Measurements from ENCODE around the gene YTHDF2.
"Not testable (repeated sequence)": the region's sequence is repeated elsewhere in the genome, so short reads cannot be mapped to it uniquely, and the experiment has no call there.

YTHDF2 gene

DNA sequence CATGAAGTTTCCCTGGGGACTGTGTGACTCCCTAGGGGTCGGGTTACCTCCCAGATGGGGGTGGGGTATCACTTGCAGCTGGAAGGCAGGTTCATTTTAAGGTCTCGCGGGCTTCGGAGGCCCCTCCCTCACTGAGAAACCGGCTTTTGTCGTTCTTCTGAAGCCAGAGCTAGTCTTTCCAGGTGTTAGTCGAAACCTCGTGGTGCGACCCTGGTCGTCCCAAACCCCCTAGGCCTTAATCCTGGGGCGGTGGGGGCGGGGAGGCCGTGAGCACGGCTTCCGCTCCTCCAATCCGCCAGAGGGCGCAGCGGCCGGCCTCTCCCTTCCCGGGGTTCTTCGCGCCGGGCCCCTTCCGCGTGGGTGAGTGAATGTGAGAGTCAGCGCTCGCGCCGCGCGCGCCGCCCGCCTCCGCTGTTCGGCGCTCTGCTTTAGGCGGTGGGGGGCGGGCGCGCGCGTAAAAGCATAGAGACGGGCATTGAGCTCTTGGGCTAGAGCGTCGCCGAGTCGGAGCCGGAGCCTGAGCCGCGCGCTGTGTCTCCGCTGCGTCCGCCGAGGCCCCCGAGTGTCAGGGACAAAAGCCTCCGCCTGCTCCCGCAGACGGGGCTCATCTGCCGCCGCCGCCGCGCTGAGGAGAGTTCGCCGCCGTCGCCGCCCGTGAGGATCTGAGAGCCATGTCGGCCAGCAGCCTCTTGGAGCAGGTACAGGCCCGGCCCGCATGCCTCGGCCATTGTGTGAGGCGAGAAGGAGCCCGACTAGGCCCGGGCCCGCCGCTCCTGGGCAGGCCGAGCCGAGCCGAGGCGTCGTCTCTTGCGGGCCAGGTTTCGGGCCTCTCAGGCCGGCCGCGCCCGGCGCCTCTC lies at the start of gene YTHDF2:
Gene YTHDF2, plus strand, starts transcription at position 491 of the 857 bp plus-strand sequence. Its CDS starts 181 bp downstream, at position 672.
- DNase-seq = peak; percentile 99

DNA sequence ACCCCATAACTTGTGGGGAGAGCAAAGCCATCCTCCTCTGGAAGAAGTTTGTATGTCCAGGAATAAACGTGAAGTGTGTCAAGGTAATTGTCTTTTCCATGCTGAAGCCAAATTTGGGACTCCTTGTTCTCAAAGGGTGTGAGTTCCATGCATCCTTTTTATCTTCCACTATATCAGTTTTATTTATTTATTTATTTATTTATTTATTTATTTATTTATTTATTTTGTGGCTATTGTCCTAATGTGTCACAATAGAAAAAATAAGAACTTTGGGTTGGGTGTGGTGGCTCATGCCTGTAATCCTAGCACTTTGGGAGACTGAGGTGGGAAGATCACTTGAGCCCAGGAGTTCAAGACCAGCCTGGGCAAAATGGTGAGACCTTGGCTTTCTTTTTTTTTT lies 45.1 kb upstream of the YTHDF2 start:
- DNase-seq = not testable (repeated sequence)

DNA sequence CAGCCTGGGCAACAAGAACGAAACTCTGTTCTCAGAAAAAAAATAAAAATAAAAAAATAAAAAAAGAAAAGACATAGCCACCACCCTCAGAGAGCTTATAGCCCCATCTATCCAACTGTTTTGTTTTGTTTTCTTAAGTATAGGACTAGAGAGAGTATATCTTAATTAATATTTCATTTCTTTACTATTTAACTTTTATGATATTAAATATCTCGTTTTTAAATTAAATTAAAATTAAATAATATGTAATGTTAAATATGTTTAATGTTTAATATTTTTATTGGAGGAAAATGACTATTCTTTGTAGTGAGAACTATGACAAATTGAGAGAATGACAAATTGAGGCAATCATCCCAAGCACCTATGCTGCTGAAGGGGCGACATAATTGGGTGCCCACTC lies 33.1 kb upstream of the YTHDF2 start:
- no peak for DNase-seq

DNA sequence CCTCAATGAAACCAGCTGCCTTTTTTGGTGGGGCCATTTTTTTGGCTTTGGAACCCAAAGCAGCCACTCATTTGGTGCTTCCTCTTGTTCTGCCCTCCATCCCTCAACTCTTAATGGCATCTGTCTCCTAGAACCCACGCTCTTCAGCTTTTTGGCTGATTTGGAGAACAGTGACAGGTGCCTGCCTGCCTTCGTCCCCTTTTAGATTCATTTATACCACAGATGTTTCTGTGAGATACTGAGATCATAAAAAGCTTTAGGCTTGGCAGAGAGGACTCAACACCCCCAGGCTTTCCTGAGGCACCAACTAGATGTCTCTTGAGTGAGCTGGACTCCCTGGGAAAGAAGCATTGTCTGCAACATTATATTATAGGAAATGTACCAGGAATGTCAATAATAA lies 20.4 kb upstream of the YTHDF2 start:
- DNase-seq = no peak

DNA sequence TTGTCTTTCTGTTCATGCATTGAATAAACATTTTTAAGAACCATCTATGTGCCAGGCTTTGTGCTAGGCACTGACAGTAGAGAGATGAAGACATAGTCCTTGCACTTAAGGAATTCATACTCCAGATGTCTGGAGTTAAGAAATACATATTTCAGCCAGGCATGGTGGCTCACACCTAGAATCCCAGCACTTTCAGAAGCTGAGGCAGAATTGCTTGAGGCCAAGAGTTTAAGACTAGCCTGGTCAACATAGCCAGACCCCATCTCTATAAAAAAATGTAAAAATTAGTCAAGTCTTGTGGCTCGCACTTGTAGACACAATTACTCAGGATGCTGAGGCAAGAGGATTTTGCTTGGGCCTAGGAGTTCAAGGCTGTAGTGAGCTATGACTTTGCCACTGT lies 18.6 kb upstream of the YTHDF2 start:
- DNase-seq = no peak

DNA sequence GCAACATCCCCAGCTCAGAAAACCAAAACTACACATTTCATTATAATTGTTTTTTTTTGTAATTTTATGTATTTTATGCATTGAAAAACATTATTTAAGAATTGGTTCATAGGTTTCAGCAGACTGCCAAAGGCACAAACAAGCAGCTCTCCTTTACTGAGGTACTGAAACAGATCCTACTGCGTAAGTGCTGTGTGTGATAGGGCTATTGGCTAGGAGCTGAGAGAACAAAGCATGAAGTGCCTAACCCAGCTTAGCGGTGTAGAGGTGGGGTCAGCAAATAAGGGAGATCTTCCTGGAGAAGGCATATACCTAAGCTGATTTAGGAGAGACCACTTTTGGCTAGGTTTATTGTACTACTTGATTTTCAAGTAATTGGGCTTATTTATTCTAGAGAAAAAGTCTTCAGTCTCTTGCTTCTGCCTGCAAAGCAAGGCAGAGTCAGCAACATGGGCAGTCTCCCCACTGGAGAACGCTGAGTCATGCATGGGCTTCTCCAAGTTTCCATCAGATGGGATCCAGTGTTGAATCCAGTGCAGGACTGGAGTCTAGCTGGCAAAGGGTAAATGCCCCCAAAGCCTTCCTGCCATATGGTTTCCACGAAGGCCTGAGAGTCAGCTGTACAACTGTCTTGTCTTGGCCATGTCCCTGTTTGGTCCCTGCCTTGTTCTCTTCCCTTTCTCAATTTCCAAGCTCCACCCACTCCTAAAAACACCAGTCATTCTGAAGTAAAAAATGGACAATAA lies 18.0 kb upstream of the YTHDF2 start:
- DNase-seq = no peak

DNA sequence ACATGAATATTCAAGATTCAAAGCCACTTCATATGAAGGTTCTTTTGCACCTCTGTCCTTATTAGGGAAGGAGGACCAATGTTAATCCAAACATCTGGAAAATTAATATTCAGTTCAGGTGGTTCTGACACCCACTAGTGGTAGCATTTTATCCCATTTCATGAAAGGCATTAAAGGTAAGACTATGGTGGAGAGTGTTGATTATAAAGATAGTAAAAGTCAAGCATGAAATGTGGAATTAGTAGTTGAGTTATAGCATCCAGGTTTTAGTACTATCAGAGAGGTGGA lies 17.5 kb upstream of the YTHDF2 start:
- DNase-seq = no peak

DNA sequence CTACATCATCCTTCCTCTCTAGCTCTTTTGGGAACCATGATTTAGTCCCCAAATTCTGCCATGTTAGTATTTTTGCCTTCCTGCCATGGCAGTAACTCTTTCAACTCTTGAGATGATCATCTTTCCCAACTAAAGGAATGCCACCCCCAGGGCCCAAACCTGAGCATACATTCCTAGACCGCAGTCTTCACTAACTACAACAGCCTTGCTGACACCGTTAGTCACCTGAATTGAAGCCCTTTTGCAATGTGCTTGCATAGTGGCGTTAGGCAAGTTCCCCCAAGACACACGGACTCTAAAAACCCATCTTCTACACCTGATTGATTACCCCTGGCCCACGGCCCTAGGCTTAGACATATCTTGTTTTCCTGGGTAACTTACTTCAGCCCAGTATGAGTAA lies 16.4 kb upstream of the YTHDF2 start:
- no peak for DNase-seq

DNA sequence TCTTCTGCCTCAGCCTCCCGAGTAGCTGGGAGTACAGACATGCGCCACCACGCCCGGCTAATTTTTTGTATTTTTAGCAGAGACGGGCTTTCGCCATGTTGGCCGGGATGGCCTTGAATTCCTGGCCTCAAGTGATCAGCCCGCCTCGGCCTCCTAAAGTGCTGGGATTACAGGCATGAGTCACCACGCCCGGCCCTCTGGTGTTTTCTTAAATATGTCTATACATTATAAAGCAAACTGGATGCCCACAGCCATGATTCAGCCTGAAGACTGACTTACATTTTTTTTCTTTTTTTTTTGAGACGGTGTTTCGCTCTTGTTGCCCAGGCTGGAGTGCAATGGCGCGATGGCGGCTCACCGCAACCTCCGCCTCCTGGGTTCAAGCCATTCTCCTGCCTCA lies 14.8 kb upstream of the YTHDF2 start:
- not testable (repeated sequence) for DNase-seq

DNA sequence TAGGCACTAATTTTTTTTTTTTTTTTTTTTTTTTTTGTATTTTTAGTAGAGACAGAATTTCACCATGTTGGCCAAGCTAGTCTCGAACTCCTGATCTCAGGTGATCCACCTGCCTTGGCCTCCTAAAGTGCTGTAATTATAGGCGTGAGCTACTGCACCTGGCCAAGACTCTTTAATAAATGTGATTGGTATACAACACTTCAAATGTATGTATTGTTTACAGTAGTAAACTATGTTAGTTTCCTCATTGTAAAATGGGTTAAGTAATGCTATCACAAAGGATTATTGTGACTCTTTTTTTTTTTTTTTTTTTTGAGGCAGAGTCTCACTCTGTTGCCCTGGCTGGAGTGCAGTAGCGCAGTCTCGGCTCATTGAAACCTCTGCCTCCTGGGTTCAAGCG lies 11.4 kb upstream of the YTHDF2 start:
- not testable (repeated sequence) for DNase-seq

DNA sequence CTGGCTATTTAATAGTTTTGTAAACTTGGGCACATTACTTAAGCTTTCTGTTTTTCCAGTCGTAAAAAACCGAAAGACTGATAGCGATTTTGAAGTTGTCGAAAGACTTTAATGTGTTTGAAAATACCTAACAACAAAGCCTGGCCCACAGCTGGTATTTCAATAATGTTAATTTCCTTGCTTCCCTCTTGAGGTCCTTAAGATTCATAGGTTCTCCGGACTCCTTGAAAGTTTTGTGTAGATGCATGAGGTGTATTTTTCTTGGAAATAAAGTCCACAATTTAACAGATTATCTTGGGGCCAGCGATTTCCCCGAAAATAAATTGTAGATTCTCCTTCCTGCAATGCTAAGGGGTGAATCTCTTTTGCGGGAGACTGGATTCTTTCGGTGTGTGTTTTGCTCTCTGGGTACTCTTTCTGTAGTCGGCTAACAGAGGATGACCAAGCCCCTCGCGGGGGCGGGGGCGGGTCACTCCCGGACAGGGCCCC lies 735 bp upstream of the YTHDF2 start:
- DNase-seq = no peak

DNA sequence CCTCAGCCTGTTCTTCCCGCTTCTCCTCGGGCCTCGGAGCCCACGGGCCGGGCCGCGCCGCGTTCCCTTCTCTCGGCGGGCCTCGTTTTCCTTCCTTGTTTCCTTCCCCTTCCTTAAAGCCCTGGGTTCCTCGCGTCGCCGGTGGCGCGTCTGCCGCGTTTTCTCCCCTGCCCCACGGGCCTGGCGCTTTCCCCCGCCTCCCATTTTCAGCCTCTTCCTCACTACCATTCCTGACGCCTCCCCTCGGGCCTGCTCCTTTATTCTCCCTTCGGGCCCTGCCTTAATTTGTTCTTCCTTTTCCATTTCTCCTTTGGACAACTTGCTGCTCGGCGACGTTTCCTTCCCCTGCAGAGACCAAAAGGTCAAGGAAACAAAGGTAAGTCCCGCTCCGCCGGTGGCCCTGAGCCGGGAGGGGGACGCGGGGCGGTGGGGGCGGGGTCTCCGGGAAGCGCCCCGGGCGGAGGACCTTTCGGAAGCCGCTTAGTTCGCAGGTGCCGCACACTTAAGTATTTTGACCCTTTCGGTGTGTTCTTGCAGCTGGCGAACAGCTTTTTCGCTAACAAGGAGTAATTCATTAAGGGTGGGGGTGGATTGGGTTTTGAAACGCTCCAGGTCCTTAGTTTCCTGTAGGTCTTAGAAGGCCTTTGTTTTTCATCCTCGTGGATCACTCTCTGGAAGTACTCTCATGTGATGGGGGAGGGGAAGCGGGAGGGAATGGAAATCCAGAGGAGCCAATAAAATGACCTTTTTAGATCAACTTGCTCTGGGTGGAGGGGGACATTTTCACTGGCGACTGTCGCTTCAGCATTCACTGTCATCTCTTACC lies 780 bp downstream of the YTHDF2 start:
- peak; percentile 65 for DNase-seq

DNA sequence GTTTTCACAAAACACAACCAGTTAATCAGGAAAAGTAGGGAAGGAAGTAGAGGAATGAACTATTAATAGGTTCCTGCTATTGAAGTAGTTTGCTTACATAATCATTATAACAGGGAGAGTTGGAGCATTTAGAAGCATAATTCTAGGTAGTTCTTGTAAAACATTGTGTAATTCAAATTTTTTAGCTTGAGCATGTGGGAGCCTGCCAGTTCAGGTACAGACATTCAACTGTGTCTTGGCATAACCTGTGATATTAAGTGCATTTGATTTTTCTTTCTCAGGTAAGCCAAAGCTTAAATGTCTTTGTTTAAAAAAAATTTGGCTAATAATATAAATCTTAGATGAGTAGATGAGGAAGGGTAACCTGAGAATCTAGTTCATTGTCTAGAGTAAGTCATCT lies 3.4 kb downstream of the YTHDF2 start:
- DNase-seq = no peak

DNA sequence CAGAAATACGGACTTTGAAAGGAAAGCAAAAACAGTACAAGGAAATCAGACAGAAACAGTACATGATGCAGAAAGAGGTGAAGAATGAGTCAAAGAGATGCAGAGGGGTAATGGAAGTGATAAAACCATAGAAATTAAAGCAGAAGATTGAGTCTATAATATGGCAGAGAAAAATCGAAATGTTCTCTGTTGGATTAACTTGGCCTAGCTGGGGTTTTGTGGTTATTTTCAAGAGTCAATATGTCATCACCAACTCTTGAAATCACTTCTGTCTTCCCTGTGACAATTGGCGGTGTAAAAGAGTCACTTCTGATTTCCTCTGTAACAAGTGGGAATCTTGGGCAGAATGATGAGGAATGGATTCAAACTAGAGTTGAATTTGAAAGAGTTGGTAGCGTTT lies 7.4 kb downstream of the YTHDF2 start:
- DNase-seq = no peak

DNA sequence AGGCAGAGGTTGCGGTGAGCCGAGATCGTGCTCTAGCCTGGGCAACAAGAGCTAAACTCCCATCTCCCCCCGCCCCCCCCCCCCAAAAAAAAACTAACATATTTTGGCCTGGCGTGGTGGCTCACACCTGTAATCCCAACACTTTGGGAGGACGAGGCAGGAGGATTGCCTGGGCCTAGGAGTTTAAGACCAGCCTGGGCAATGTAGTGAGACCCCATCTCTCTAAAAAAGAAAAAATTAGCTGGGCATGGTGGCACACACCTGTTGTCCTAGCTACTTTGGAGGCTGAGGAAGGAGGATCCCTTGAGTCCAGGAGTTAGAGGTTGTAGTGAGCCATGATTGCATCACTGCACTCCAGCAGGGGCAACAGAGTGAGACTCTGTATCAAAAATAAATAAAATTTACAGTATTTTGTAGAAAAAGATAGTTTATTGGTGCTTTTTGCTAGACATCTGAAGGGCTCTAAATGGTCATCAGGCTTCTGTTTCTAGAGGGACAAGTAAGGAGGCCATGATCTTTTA lies 9.0 kb downstream of the YTHDF2 start:
- DNase-seq = no peak

DNA sequence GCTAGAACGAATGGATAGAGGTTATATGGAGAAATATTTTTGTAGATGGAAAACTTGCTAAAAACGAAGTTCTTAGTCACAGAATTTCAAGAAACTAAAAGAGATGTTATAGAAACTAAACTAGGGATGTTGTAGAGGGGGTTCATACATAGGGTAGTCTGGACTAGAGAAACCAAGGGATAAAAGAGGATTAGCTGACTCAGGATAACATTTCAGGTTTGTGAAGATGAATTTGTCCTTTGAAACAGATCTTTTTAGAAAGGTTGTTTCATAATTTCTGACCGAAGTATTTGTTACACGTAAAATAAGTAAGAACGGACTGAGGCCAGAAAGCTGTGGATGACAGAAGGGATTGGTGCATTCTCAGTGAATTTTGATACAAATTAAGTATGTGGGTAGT lies 13.6 kb downstream of the YTHDF2 start:
- DNase-seq = no peak

DNA sequence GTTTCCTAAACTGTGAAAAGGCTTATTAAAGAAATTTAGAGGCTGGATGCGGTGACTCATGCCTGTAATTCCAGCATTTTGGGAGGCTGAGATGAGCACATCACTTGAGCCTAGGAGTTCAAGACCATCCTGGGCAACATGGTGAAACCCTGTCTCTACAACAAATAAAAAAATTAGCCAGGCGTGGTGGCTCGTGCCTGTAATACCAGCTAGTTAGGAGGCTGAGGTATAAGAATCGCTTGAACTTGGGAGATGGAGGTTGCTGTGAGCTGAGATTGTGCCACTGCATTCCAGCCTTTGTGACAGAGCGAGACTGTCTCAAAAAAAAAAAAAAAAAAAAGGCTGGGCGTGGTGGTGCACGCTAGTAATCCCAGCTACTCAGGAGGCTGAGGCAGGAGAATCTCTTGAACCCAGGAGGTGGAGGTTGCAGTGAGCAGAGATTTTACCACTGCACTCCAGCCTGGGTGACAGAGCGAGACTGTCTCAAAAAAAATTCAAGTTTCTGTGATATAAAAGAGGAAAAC lies 14.1 kb downstream of the YTHDF2 start:
- not testable (repeated sequence) for DNase-seq

DNA sequence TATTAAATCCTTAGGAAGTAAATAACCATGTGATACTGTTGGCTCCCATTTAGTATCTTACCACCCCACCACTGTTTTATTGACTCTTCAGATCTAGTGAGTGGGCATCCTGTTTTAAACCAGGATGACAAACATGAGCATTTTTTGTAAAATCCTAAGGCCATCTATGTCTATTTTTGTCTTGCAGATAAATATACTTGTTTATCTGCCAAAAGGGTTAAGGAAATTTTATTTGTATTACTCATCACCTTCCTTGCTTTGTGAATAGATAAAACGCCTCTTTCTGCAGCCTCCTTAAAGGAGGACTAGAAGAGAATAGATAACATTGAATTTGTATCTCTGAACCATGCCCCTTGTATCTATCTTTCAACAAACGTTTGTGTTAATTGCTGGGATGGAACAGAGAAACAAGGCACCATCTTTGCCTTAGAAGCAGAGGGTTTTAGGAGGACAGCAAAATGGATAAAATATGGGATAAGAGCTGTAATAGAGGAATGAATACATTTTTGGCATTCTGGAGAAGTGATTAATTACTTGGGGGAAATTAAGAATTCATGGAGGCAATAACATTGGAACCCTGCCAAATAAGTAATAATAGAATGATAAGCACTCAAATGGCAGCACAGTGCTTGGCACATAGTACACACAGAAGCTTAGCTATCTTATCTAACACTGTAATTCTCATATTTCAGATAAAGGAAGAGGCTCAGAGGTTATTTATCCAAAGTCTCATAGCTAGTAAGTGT lies 14.7 kb downstream of the YTHDF2 start:
- no peak for DNase-seq

DNA sequence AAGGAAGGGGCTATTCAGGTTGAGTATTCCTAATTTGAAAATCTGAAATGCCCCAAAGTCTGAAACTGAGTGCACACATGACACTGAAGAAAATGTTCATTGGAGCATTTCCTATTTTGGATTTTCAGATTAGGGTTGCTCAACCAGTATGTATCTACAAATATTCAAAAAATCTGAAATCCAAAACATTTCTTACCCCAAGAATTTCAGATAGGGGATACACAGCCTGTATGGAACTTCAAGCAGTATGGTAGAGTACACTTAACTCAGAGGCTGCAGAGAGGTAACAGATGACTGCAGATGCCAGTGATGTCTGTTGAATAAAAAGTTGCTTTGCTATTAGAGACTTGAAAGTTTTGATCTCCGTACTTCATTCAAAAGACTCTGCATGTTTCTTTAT lies 19.0 kb downstream of the YTHDF2 start:
- DNase-seq = no peak

DNA sequence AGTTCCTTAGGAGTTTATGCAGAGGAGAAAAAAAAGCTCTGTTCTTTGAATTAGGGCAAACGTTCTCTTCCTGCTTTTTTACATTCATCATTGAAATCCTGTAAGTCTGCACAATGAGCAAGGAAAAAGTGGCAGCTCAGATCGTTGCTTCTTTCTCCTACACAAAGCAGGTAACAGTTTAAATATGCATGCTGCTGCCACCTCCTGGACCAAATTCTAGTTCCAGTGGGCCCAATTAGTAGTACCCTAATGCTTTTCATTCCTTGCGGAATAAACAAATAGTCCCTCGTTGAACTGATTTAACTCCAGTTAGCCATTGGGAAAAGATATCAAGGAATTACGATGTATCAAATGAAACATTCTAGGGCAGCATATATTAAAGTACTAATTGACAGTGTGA lies 20.1 kb downstream of the YTHDF2 start:
- no peak for DNase-seq

DNA sequence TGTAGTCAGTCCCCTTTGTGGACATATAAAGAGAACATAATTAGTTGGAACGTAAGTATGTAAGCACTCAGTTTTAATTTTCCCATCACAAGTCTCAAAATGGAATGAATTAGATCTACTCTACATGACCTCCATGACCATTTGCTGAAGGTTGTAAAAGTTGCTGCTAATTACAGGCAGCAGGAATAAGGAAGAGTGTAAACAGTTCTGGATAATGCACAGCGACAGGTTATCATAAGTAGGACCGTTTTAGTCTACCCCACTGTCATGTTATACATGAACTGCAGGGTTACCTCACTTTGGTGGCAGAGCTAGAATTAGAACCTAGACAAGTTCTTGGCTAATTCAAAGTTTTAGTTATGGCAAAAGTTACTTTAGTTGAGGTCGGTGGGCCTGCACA lies 21.7 kb downstream of the YTHDF2 start:
- DNase-seq = no peak

DNA sequence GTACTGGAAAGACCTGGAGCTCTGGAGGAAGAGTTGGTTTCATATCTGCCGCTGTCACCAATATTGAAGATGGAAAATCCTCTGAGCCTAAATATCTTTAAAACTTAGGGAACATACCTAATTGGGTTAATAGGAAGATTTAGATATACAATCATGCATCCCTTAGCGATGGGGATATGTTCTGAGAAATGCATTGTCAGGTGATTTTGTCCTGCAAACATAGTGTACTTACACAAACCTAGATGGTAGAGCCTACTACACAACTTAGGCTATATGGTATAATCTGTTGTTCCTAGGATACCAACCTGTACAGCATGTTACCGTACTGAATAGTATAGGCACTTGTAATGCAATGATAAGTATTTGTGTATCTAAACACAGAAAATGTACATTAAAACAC lies 22.5 kb downstream of the YTHDF2 start:
- DNase-seq = no peak

Data from stimulated activated CD4-positive, alpha-beta T cell treated with anti-CD3 and anti-CD28 coated beads, Interleukin-15, amount 100 ng/mL, for 24 hours (primary cell).